Measurements from ENCODE around the gene HLCS.

The HLCS gene

GRCh38 chr21:36879827-36880226 is 86.6 kb downstream of the HLCS start:
- no peak for DNase-seq

- DNase-seq = no peak
These were observed 88.7 kb downstream of the HLCS start for GRCh38 chr21:36877741-36878140.

GRCh38 chr21:36874665-36875064 is 91.8 kb downstream of the HLCS start:
- DNase-seq = no peak

GRCh38 chr21:36873513-36873912 is 93.0 kb downstream of the HLCS start:
- no peak for DNase-seq

- no peak for DNase-seq
These were observed 99.1 kb downstream of the HLCS start for GRCh38 chr21:36867291-36867905.

GRCh38 chr21:36866419-36866818 is 100.0 kb downstream of the HLCS start:
- DNase-seq = no peak

GRCh38 chr21:36864974-36865373 is 101.5 kb downstream of the HLCS start:
- no peak for DNase-seq

- DNase-seq = no peak
These were observed 103.2 kb downstream of the HLCS start for GRCh38 chr21:36863260-36863659.

- DNase-seq = no peak
These were observed 104.7 kb downstream of the HLCS start for GRCh38 chr21:36861595-36862323.

GRCh38 chr21:36860736-36861594 is 105.5 kb downstream of the HLCS start:
- no peak for DNase-seq

GRCh38 chr21:36859744-36860501 is 106.5 kb downstream of the HLCS start:
- DNase-seq = no peak

GRCh38 chr21:36858320-36858957 is 108.0 kb downstream of the HLCS start:
- DNase-seq = no peak

GRCh38 chr21:36856643-36857042 is 109.8 kb downstream of the HLCS start:
- DNase-seq = no peak

GRCh38 chr21:36854391-36854790 is 112.1 kb downstream of the HLCS start:
- DNase-seq = no peak

GRCh38 chr21:36852864-36853263 is 113.6 kb downstream of the HLCS start:
- DNase-seq = no peak

- no peak for DNase-seq
These were observed 114.2 kb downstream of the HLCS start for GRCh38 chr21:36852293-36852692.

GRCh38 chr21:36851121-36851520 is 115.3 kb downstream of the HLCS start:
- DNase-seq = no peak

GRCh38 chr21:36850372-36850771 is 116.1 kb downstream of the HLCS start:
- no peak for DNase-seq

GRCh38 chr21:36849461-36850105 is 116.9 kb downstream of the HLCS start:
- no peak for DNase-seq

GRCh38 chr21:36848730-36849274 is 117.7 kb downstream of the HLCS start:
- DNase-seq = no peak

- DNase-seq = no peak
These were observed 119.3 kb downstream of the HLCS start for GRCh38 chr21:36847189-36847588.

GRCh38 chr21:36846631-36847030 is 119.8 kb downstream of the HLCS start:
- no peak for DNase-seq

Measured in activated T-cell treated with anti-CD3 and anti-CD28 coated beads for 4 hours (primary cell).